GM13976 (cell line): ENCODE data around the gene PPIA.

ENCODE experiments used
- DNase-seq: peaks from one replicate; pipeline ENCODE4 v3.0.0; 2012; ENCODE audit warnings: low spot score
- CTCF ChIP-seq: IDR thresholded peaks from 2 replicates; pipeline ENCODE4 v1.5.1; 2012; ENCODE audit warnings: borderline replicate concordance, mild to moderate bottlenecking; ENCODE audit not compliant: insufficient read depth; ENCODE audit errors: extremely low read depth, missing control alignments, control extremely low read depth
- in situ Hi-C: fragments of 300-500 bp; cut with MboI; formaldehyde crosslinking; loops from one replicate; pipeline ENCODE4 v1.12.0; 2022; ENCODE audit warnings: low sequenced_read_pairs, mixed read lengths, inconsistent platforms; ENCODE audit not compliant: unreplicated experiment

The PPIA gene

GRCh38 chr7:44787762-44788161, 8.7 kb upstream of the PPIA start:
- no peak for DNase-seq
- TF ChIP-seq CTCF = no peak
- in situ Hi-C loops = no loop called here

- no peak for TF ChIP-seq CTCF
- DNase-seq = no peak
- in situ Hi-C loops = no loop called here
Measured at GRCh38 chr7:44789990-44790389, 6.5 kb upstream of the PPIA start.

GRCh38 chr7:44791278-44792219, 4.9 kb upstream of the PPIA start:
- TF ChIP-seq CTCF = no peak
- DNase-seq = no peak
- in situ Hi-C loops = no loop called here

GRCh38 chr7:44793919-44794318, 2.6 kb upstream of the PPIA start:
- no peak for TF ChIP-seq CTCF
- in situ Hi-C loops = no loop called here
- no peak for DNase-seq

GRCh38 chr7:44794331-44794730, 2.1 kb upstream of the PPIA start:
- in situ Hi-C loops = no loop called here
- no peak for TF ChIP-seq CTCF
- no peak for DNase-seq

GRCh38 chr7:44796034-44796503, 412 bp upstream of the PPIA start:
- in situ Hi-C loops = no loop called here
- no peak for TF ChIP-seq CTCF
- DNase-seq = no peak
